ENCODE measurements around the gene GFRAL.

GFRAL gene

GRCh38 chr6:55327169-55327568, at the start of gene GFRAL:
GFRAL (plus strand) TSS chr6:55327469; CDS start chr6:55327555, 86 bp downstream.
- no peaks in the 10 kb centered on the region for H3K36me3 Mint-ChIP-seq (ENCODE audit: low read depth)
- no peaks in the 10 kb centered on the region for H3K4me1 Mint-ChIP-seq
- no peaks in the 10 kb centered on the region for H3K9me3 Mint-ChIP-seq
- H3K27me3 Mint-ChIP-seq (ENCODE audit: low read depth): no peaks in the 10 kb centered on the region
- no peak within 1 kb of the TSS for H3K27ac Mint-ChIP-seq
- H3K4me3 Mint-ChIP-seq: no peak within 1 kb of the TSS
- TF ChIP-seq, protein P1, sequence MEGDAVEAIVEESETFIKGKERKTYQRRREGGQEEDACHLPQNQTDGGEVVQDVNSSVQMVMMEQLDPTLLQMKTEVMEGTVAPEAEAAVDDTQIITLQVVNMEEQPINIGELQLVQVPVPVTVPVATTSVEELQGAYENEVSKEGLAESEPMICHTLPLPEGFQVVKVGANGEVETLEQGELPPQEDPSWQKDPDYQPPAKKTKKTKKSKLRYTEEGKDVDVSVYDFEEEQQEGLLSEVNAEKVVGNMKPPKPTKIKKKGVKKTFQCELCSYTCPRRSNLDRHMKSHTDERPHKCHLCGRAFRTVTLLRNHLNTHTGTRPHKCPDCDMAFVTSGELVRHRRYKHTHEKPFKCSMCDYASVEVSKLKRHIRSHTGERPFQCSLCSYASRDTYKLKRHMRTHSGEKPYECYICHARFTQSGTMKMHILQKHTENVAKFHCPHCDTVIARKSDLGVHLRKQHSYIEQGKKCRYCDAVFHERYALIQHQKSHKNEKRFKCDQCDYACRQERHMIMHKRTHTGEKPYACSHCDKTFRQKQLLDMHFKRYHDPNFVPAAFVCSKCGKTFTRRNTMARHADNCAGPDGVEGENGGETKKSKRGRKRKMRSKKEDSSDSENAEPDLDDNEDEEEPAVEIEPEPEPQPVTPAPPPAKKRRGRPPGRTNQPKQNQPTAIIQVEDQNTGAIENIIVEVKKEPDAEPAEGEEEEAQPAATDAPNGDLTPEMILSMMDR (IDR thresholded peaks at IDR 0.05; ENCODE audit: unreplicated experiment in 3 of 3): no peak

GRCh38 chr6:55277646-55278045, 49.6 kb upstream of the GFRAL start:
- no peak overlapping the region for H3K4me3 Mint-ChIP-seq
- no peaks in the 10 kb centered on the region for H3K36me3 Mint-ChIP-seq (ENCODE audit: low read depth)
- peaks cover 25% of the 10 kb centered on the region for H3K4me1 Mint-ChIP-seq
- no peaks in the 10 kb centered on the region for H3K27me3 Mint-ChIP-seq (ENCODE audit: low read depth)
- H3K27ac Mint-ChIP-seq: peak overlapping the region; percentile 20 to 66 (median 50)
- TF ChIP-seq, protein P1 (IDR thresholded peaks at IDR 0.05; ENCODE audit: unreplicated experiment in 3 of 3): no peak
- no peaks in the 10 kb centered on the region for H3K9me3 Mint-ChIP-seq

- peaks cover 20% of the 10 kb centered on the region for H3K4me1 Mint-ChIP-seq
Measured at GRCh38 chr6:55281215-55281614, 46.1 kb upstream of the GFRAL start.

DNA sequence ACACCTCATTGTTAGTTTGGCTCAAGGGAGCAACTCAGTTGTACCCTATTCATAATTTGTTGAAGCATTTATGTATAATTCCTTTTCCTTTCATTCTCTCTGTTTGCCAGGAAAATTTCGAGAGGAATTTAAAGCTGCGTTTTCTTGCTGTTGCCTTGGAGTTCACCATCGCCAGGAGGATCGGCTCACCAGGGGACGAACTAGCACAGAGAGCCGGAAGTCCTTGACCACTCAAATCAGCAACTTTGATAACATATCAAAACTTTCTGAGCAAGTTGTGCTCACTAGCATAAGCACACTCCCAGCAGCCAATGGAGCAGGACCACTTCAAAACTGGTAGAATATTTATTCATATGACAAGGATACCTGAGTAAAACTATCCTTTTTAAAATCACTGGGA, 45.2 kb upstream of the GFRAL start:
- H3K4me1 Mint-ChIP-seq: peaks cover 12% of the 10 kb centered on the region
- H3K4me3 Mint-ChIP-seq: no peak overlapping the region
- no peaks in the 10 kb centered on the region for H3K27me3 Mint-ChIP-seq (ENCODE audit: low read depth)
- TF ChIP-seq, protein P1 (IDR thresholded peaks at IDR 0.05; ENCODE audit: unreplicated experiment in 3 of 3): no peak
- H3K27ac Mint-ChIP-seq: no peak overlapping the region
- H3K9me3 Mint-ChIP-seq: no peaks in the 10 kb centered on the region
- no peaks in the 10 kb centered on the region for H3K36me3 Mint-ChIP-seq (ENCODE audit: low read depth)

More at GRCh38 chr6:55281215-55281614, 46.1 kb upstream of the GFRAL start:
- TF ChIP-seq, protein P1 (IDR thresholded peaks at IDR 0.05; ENCODE audit: unreplicated experiment in 3 of 3): no peak
- Mint-ChIP-seq H3K27ac (no peak overlapping the region), H3K4me3 (no peak overlapping the region), H3K27me3 (ENCODE audit: low read depth) (no peaks in the 10 kb centered on the region), H3K36me3 (ENCODE audit: low read depth) (no peaks in the 10 kb centered on the region), H3K9me3 (no peaks in the 10 kb centered on the region)

DNA sequence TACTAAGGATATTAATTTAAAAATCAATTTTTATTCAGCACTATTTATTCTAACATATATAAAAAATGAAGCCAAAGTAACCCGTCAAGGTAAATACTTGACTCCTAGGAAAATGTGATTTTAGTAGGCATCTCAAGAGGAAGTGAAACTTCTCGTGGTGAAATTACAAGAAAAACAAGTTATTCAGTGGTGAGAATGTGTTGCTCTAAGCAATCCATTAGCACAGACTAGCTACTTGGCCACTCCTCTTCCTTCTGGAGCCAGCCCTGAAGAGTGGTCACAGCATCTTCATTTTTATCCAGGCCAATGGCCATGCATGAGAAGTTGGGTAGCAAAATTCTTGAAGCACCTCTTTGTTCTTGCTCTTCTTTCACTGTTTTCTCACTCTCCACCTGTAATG, 40.4 kb upstream of the GFRAL start:
- Mint-ChIP-seq H3K4me1 (no peaks in the 10 kb centered on the region), H3K27me3 (ENCODE audit: low read depth) (no peaks in the 10 kb centered on the region), H3K4me3 (no peak overlapping the region), H3K36me3 (ENCODE audit: low read depth) (no peaks in the 10 kb centered on the region), H3K9me3 (no peaks in the 10 kb centered on the region), H3K27ac (no peak overlapping the region)
- TF ChIP-seq, protein P1 (IDR thresholded peaks at IDR 0.05; ENCODE audit: unreplicated experiment in 3 of 3): no peak

- Mint-ChIP-seq H3K4me1 (no peaks in the 10 kb centered on the region), H3K9me3 (no peaks in the 10 kb centered on the region), H3K27me3 (ENCODE audit: low read depth) (no peaks in the 10 kb centered on the region), H3K36me3 (ENCODE audit: low read depth) (no peaks in the 10 kb centered on the region), H3K27ac (no peak overlapping the region), H3K4me3 (no peak overlapping the region)
- TF ChIP-seq, protein P1 (IDR thresholded peaks at IDR 0.05; ENCODE audit: unreplicated experiment in 3 of 3): no peak
Measured at GRCh38 chr6:55290736-55291135, 36.5 kb upstream of the GFRAL start.

Data from nephron (organoid).